GM20000 (cell line): ENCODE measurements around the gene PNISR.
A peak's percentile ranks its signal among the peaks of the same experiment; 100 is the strongest.

Experiments
- DNase-seq: peaks from one replicate; pipeline ENCODE4 v3.0.0; 2012; ENCODE audit warnings: low spot score
- CTCF ChIP-seq: IDR thresholded peaks from 2 replicates; pipeline ENCODE4 v1.5.1; 2012; ENCODE audit warnings: mild to moderate bottlenecking, control low read depth; ENCODE audit errors: extremely low read depth, missing control alignments

PNISR gene

GRCh38 chr6:99434702-99435530, 9.8 kb upstream of the PNISR start:
- peak; percentile 19 for DNase-seq
- peak; percentile 33 for TF ChIP-seq CTCF

- no peak for DNase-seq
- no peak for TF ChIP-seq CTCF
Measured at GRCh38 chr6:99432877-99433276, 7.8 kb upstream of the PNISR start.

GRCh38 chr6:99431901-99432300, 6.8 kb upstream of the PNISR start:
- DNase-seq, result no peak
- TF ChIP-seq CTCF, result no peak

GRCh38 chr6:99427988-99428387, 2.9 kb upstream of the PNISR start:
- no peak for DNase-seq
- no peak for TF ChIP-seq CTCF

GRCh38 chr6:99426451-99426757, 1.3 kb upstream of the PNISR start:
- no peak for TF ChIP-seq CTCF
- no peak for DNase-seq

GRCh38 chr6:99425647-99426450, 741 bp upstream of the PNISR start:
- peak; percentile 52 for DNase-seq
- TF ChIP-seq CTCF, result peak; percentile 52

- no peak for DNase-seq
- no peak for TF ChIP-seq CTCF
Measured at GRCh38 chr6:99424022-99424421, 1.1 kb downstream of the PNISR start.
